HepG2 (cell line): ENCODE measurements around the gene ZBTB44.

ENCODE experiments used
- ATF2 ChIP-seq: sonication (generic); formaldehyde crosslinking; IDR thresholded peaks from 2 replicates; pipeline ENCODE4 v1.4.0; 2020; ENCODE audit warnings: missing genetic modification reagents
- CENPX ChIP-seq: sonication (generic); formaldehyde crosslinking; IDR thresholded peaks from 2 replicates; pipeline ENCODE4 v1.9.0; 2021; ENCODE audit warnings: mild to moderate bottlenecking, missing genetic modification reagents, moderate library complexity
- MYC ChIP-seq: sonication (generic); formaldehyde crosslinking; IDR thresholded peaks from 2 replicates; pipeline ENCODE4 v1.9.0; 2021; ENCODE audit warnings: missing genetic modification reagents, borderline replicate concordance
- NFIC ChIP-seq: IDR thresholded peaks from 2 replicates; pipeline ENCODE4 v1.6.1; 2012; ENCODE audit warnings: mild to moderate bottlenecking, low read length, inconsistent platforms
- POLR2A ChIP-seq, 2 experiments: IDR thresholded peaks; 2 replicates each; pipeline ENCODE4 v1.6.1; 2011; ENCODE audit warnings: low read depth in 2 of 2, low read length in 2 of 2, mild to moderate bottlenecking in 1 of 2, moderate library complexity in 1 of 2; ENCODE audit not compliant: insufficient read depth in 1 of 2
- RFXANK ChIP-seq: IDR thresholded peaks from 2 replicates; pipeline ENCODE4 v1.6.1; 2016
- SIN3A ChIP-seq: IDR thresholded peaks from 2 replicates; pipeline ENCODE4 v1.6.1; 2011; ENCODE audit warnings: low read depth, mild to moderate bottlenecking, control low read depth, low read length, borderline replicate concordance
- SP1 ChIP-seq, 2 experiments: fragments of 450-650 bp in 1 of 2; sonication (generic) in 1 of 2; formaldehyde crosslinking in 1 of 2; IDR thresholded peaks; 2 replicates each; pipeline versions ENCODE4 v1.4.0 to v1.6.1; 2016 to 2020; ENCODE audit warnings: missing genetic modification reagents in 1 of 2
- TF ChIP-seq, protein P1 (sequence below): sonication (generic); formaldehyde crosslinking; IDR thresholded peaks from 2 replicates; pipeline ENCODE4 v1.5.0; 2020; ENCODE audit warnings: mild to moderate bottlenecking, missing genetic modification reagents, moderate library complexity
- TF ChIP-seq, protein P2 (sequence below): sonication (generic); formaldehyde crosslinking; IDR thresholded peaks from 2 replicates; pipeline ENCODE4 v1.4.0; 2020; ENCODE audit warnings: missing genetic modification reagents
- TF ChIP-seq, protein P3 (sequence below): conservative IDR thresholded peaks from 2 replicates; pipeline ENCODE4 v1.6.1; 2018; ENCODE audit warnings: missing genetic modification reagents

GRCh38 chr11:130199792-130200191 is 114.9 kb downstream of the ZBTB44 start:
- TF ChIP-seq, protein P1, sequence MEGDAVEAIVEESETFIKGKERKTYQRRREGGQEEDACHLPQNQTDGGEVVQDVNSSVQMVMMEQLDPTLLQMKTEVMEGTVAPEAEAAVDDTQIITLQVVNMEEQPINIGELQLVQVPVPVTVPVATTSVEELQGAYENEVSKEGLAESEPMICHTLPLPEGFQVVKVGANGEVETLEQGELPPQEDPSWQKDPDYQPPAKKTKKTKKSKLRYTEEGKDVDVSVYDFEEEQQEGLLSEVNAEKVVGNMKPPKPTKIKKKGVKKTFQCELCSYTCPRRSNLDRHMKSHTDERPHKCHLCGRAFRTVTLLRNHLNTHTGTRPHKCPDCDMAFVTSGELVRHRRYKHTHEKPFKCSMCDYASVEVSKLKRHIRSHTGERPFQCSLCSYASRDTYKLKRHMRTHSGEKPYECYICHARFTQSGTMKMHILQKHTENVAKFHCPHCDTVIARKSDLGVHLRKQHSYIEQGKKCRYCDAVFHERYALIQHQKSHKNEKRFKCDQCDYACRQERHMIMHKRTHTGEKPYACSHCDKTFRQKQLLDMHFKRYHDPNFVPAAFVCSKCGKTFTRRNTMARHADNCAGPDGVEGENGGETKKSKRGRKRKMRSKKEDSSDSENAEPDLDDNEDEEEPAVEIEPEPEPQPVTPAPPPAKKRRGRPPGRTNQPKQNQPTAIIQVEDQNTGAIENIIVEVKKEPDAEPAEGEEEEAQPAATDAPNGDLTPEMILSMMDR (CRISPR knock-in tag) = no peak
- TF ChIP-seq, protein P2, sequence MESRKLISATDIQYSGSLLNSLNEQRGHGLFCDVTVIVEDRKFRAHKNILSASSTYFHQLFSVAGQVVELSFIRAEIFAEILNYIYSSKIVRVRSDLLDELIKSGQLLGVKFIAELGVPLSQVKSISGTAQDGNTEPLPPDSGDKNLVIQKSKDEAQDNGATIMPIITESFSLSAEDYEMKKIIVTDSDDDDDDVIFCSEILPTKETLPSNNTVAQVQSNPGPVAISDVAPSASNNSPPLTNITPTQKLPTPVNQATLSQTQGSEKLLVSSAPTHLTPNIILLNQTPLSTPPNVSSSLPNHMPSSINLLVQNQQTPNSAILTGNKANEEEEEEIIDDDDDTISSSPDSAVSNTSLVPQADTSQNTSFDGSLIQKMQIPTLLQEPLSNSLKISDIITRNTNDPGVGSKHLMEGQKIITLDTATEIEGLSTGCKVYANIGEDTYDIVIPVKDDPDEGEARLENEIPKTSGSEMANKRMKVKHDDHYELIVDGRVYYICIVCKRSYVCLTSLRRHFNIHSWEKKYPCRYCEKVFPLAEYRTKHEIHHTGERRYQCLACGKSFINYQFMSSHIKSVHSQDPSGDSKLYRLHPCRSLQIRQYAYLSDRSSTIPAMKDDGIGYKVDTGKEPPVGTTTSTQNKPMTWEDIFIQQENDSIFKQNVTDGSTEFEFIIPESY = no peak
- TF ChIP-seq POLR2A (IDR thresholded peaks at IDR 0.05; ENCODE audit: insufficient read depth in 1 of 2, low read depth in 2 of 2, low read length in 2 of 2) (no peak), SIN3A (no peak), CENPX (CRISPR knock-in tag) (no peak), RFXANK (no peak), MYC (CRISPR knock-in tag) (no peak), SP1 (IDR thresholded peaks at IDR 0.05) (no peak), SP1 (CRISPR knock-in tag; IDR thresholded peaks at IDR 0.05) (no peak), ATF2 (CRISPR knock-in tag) (no peak), NFIC (no peak)
- TF ChIP-seq, protein P3, sequence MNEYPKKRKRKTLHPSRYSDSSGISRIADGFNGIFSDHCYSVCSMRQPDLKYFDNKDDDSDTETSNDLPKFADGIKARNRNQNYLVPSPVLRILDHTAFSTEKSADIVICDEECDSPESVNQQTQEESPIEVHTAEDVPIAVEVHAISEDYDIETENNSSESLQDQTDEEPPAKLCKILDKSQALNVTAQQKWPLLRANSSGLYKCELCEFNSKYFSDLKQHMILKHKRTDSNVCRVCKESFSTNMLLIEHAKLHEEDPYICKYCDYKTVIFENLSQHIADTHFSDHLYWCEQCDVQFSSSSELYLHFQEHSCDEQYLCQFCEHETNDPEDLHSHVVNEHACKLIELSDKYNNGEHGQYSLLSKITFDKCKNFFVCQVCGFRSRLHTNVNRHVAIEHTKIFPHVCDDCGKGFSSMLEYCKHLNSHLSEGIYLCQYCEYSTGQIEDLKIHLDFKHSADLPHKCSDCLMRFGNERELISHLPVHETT = no peak
